Panc1 (cell line): ENCODE measurements around the gene WT1. TPM values are rescaled to one million over a fixed set of nuclear protein-coding genes. Genes with fewer than 3 reads are reported as not detected.

Experiments used
- ATAC-seq: fragments of 200-7000 bp; cut with Tn5 transposase; 2 replicates; pipeline ENCODE4 v1.9.1; 2020; ENCODE audit warnings: mild to moderate bottlenecking, moderate library complexity
- BruUV-seq: library from RNA; stranded (reverse); fragments of 400-500 nt; replicated peaks from 2 replicates; lab custom pipeline; 2021; lab: Mats Ljungman, UMichigan
- CTCF ChIA-PET: fragments of 300-600 bp; sonication (Branson Sonifier 250); formaldehyde crosslinking; loops from one replicate; lab custom pipeline; 2022; ENCODE audit warnings: antibody characterized with exemption; lab: Charles Lee
- POLR2A ChIA-PET: fragments of 300-600 bp; sonication (Branson Sonifier 250); formaldehyde crosslinking; loops from one replicate; lab custom pipeline; 2022; ENCODE audit warnings: antibody characterized with exemption; lab: Charles Lee
- DNase-seq: peaks from one replicate; pipeline ENCODE4 v3.0.0-alpha.2; 2010; ENCODE audit warnings: low read depth, low spot score
- H3K27ac ChIP-seq: 2 replicates; pipeline ENCODE4 v1.5.1; 2011; ENCODE audit warnings: mild to moderate bottlenecking, low read length, inconsistent platforms
- H3K27me3 ChIP-seq: fragments of 200-500 bp; sonication (Bioruptor generic); 2 replicates; pipeline ENCODE4 v1.6.0; 2014; ENCODE audit warnings: low read length, inconsistent platforms; ENCODE audit not compliant: control insufficient read depth, insufficient read depth
- H3K36me3 ChIP-seq: fragments of 200-500 bp; sonication (Bioruptor generic); 2 replicates; pipeline ENCODE4 v1.5.1; 2014; ENCODE audit warnings: inconsistent platforms, mild to moderate bottlenecking, low read length, moderate library complexity; ENCODE audit not compliant: control insufficient read depth, insufficient read depth
- H3K4me1 ChIP-seq: 2 replicates; pipeline ENCODE4 v1.5.1; 2011; ENCODE audit warnings: inconsistent platforms, mild to moderate bottlenecking, low read length, moderate library complexity; ENCODE audit not compliant: control insufficient read depth, insufficient read depth
- H3K4me3 ChIP-seq, 2 experiments: 2 replicates each; pipeline ENCODE4 v1.5.1; 2011 to 2012; ENCODE audit warnings: low read depth in 2 of 2, low read length in 2 of 2, mild to moderate bottlenecking in 2 of 2, inconsistent platforms in 1 of 2, moderate library complexity in 1 of 2
- H3K9me3 ChIP-seq: fragments of 200-500 bp; sonication (Bioruptor generic); 2 replicates; pipeline ENCODE4 v1.5.1; 2014; ENCODE audit warnings: low read depth, mild to moderate bottlenecking, inconsistent platforms, low read length, moderate library complexity; ENCODE audit not compliant: control insufficient read depth, insufficient read depth
- CTCF ChIP-seq: fragments of 450-650 bp; IDR thresholded peaks from 2 replicates; pipeline ENCODE4 v1.5.1; 2017; ENCODE audit warnings: mild to moderate bottlenecking
- POLR2AphosphoS5 ChIP-seq: IDR thresholded peaks from 2 replicates; pipeline ENCODE4 v1.6.1; 2012; ENCODE audit warnings: mild to moderate bottlenecking, low read depth, low read length, moderate library complexity
- SIN3A ChIP-seq: IDR thresholded peaks from 2 replicates; pipeline ENCODE4 v1.6.1; 2012; ENCODE audit warnings: low read depth, mild to moderate bottlenecking, low read length, moderate library complexity, borderline replicate concordance; ENCODE audit not compliant: insufficient read depth
- TCF7L2 ChIP-seq: IDR thresholded peaks from 2 replicates; pipeline ENCODE4 v1.6.1; 2011; ENCODE audit warnings: mild to moderate bottlenecking, low read depth, low read length, inconsistent platforms
- in situ Hi-C: cut with HindIII; loops from 2 replicates; pipeline ENCODE4 v1.10.0; 2016; ENCODE audit warnings: low sequenced_read_pairs, low pct_unique_long_range_greater_than_20kb
- intact Hi-C: fragments of 100-400 bp; cut with micrococcal nuclease; formaldehyde crosslinking; loops from one replicate; pipeline ENCODE4 v1.10.0; 2022; ENCODE audit not compliant: unreplicated experiment
- total RNA-seq: library from RNA; stranded (reverse); gene quantifications from one replicate; pipeline ENCODE4 v1.2.1, GENCODE V29; 2021; ENCODE audit not compliant: unreplicated experiment
- TF ChIP-seq, protein P1 (sequence below), 2 experiments: IDR thresholded peaks; 2 replicates each; pipeline ENCODE4 v1.6.1; 2011 to 2012; ENCODE audit warnings: low read depth in 2 of 2, control low read depth in 1 of 2, low read length in 1 of 2, mild to moderate bottlenecking in 1 of 2, moderate library complexity in 1 of 2; ENCODE audit not compliant: insufficient read depth in 1 of 2

The WT1 gene
- total RNA-seq, 1 experiment from 2014 or later: 15.9 TPM

- ChIA-PET CTCF (no interaction called here), POLR2A (no interaction called here)
- in situ Hi-C loops: no loop called here
- BruUV-seq: no TSS peak
- ATAC-seq: peak; percentile 27
- Histone ChIP-seq H3K27ac (peak overlapping the region; percentile 88), H3K27me3 (no peaks in the 10 kb centered on the region), H3K4me3 (peak overlapping the region; percentile 50 to 78), H3K36me3 (no peaks in the 10 kb centered on the region), H3K4me1 (peaks cover 7% of the 10 kb centered on the region), H3K9me3 (no peaks in the 10 kb centered on the region)
- no peak for TF ChIP-seq TCF7L2
- 0 out of 2 replicates have a peak, but pooled peaks have one; percentile 17 for TF ChIP-seq SIN3A
- intact Hi-C loops: loop anchor here (2.0 kb wide), 1 partner anchor 151 kb away; no protein-coding TSS in a partner anchor
- no peak for DNase-seq
These were observed 1.4 kb downstream of the WT1 start for GRCh38 chr11:32433914-32434355.

- Histone ChIP-seq H3K27me3 (no peaks in the 10 kb centered on the region), H3K27ac (peak overlapping the region; percentile 88), H3K4me1 (peaks cover 7% of the 10 kb centered on the region), H3K9me3 (no peaks in the 10 kb centered on the region), H3K4me3 (peak overlapping the region; percentile 50 to 78), H3K36me3 (no peaks in the 10 kb centered on the region)
- ATAC-seq: peak; percentile 14; the same call in 1 of the 2 replicates
- no peak for DNase-seq
- TSS peak; percentile 87 for BruUV-seq
- CTCF ChIA-PET: no interaction called here
- POLR2A ChIA-PET: no interaction called here
- intact Hi-C loops: no loop called here
- TF ChIP-seq POLR2AphosphoS5 (no peak), CTCF (no peak), SIN3A (0 out of 2 replicates have a peak, but pooled peaks have one; percentile 34)
- in situ Hi-C loops: no loop called here
These were observed 2.0 kb downstream of the WT1 start for GRCh38 chr11:32433101-32433913.

DNA sequence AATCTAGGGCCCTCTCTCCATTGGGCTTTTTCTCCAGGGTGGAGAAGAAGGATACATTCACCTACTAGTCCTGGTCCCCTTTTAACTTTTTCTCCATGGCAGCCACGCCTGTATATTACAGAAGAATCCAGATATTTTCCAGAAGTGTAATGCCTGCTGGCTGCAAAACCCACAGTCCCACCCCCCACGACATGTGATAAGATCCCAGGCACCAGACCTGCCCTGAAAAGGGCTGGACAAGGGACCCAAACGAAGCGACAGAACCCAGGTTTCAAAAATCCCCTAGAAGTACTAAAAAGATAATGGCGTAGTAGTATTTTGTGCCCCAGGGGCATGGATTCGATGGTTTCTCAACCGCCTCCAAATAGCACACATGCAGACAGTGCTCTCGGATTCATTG lies 2.8 kb downstream of the WT1 start:
- CTCF ChIA-PET: no interaction called here
- no peaks in the 10 kb centered on the region for H3K36me3 ChIP-seq
- DNase-seq: no peak

More for the DNA sequence above, 2.8 kb downstream of the WT1 start:
- in situ Hi-C loops: no loop called here
- no peaks in the 10 kb centered on the region for H3K27me3 ChIP-seq
- H3K27ac ChIP-seq: peak overlapping the region; percentile 88
- intact Hi-C loops: no loop called here
- no peak for ATAC-seq
- peak overlapping the region; percentile 50 to 78 for H3K4me3 ChIP-seq
- peaks cover 7% of the 10 kb centered on the region for H3K4me1 ChIP-seq
- POLR2A ChIA-PET: no interaction called here
- no TSS peak for BruUV-seq
- TF ChIP-seq POLR2AphosphoS5 (no peak), SIN3A (no peak), TCF7L2 (no peak), CTCF (no peak)
- TF ChIP-seq, protein P1, sequence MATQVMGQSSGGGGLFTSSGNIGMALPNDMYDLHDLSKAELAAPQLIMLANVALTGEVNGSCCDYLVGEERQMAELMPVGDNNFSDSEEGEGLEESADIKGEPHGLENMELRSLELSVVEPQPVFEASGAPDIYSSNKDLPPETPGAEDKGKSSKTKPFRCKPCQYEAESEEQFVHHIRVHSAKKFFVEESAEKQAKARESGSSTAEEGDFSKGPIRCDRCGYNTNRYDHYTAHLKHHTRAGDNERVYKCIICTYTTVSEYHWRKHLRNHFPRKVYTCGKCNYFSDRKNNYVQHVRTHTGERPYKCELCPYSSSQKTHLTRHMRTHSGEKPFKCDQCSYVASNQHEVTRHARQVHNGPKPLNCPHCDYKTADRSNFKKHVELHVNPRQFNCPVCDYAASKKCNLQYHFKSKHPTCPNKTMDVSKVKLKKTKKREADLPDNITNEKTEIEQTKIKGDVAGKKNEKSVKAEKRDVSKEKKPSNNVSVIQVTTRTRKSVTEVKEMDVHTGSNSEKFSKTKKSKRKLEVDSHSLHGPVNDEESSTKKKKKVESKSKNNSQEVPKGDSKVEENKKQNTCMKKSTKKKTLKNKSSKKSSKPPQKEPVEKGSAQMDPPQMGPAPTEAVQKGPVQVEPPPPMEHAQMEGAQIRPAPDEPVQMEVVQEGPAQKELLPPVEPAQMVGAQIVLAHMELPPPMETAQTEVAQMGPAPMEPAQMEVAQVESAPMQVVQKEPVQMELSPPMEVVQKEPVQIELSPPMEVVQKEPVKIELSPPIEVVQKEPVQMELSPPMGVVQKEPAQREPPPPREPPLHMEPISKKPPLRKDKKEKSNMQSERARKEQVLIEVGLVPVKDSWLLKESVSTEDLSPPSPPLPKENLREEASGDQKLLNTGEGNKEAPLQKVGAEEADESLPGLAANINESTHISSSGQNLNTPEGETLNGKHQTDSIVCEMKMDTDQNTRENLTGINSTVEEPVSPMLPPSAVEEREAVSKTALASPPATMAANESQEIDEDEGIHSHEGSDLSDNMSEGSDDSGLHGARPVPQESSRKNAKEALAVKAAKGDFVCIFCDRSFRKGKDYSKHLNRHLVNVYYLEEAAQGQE (IDR thresholded peaks at IDR 0.05; ENCODE audit: insufficient read depth in 1 of 2, low read depth in 2 of 2, low read length in 1 of 2): no peak
- H3K9me3 ChIP-seq: no peaks in the 10 kb centered on the region
